Uterus (tissue), 4 donors: ENCODE results near the gene MAGI2. TPM values are rescaled to one million over a fixed set of nuclear protein-coding genes. Genes with fewer than 3 reads are reported as not detected.
"Not testable (repeated sequence)": the region's sequence is repeated elsewhere in the genome, so short reads cannot be mapped to it uniquely, and the experiment has no call there.

Experiments
- DNase-seq, 2 donors: peaks; one replicate each; pipeline ENCODE4 v3.0.0-alpha.2; 2019 to 2020
- H3K27ac ChIP-seq, 2 donors: fragments of 200-600 bp; sonication (generic); 1 replicate in 1 of 2; 2 replicates in 1 of 2; pipeline ENCODE4 v1.5.1; 2016 to 2018
- H3K27me3 ChIP-seq, 2 donors: fragments of 200-600 bp; sonication (generic); one replicate each; pipeline ENCODE4 v1.5.1; 2018 to 2019; ENCODE audit warnings: control low read depth in 1 of 2
- H3K36me3 ChIP-seq, 2 donors: fragments of 200-600 bp; sonication (generic); one replicate each; pipeline ENCODE4 v1.5.1; 2019; ENCODE audit warnings: control low read depth in 1 of 2
- H3K4me1 ChIP-seq, 2 donors: fragments of 200-600 bp; sonication (generic); one replicate each; pipeline ENCODE4 v1.5.1; 2018 to 2019; ENCODE audit warnings: control low read depth in 1 of 2
- H3K4me3 ChIP-seq, 2 donors: fragments of 200-600 bp; sonication (generic); 1 replicate in 1 of 2; 2 replicates in 1 of 2; pipeline ENCODE4 v1.5.1; 2018 to 2019; ENCODE audit warnings: mild to moderate bottlenecking in 1 of 2
- H3K9me3 ChIP-seq, 2 donors: fragments of 200-600 bp; sonication (generic); one replicate each; pipeline ENCODE4 v1.5.1; 2019; ENCODE audit warnings: control low read depth in 1 of 2
- CTCF ChIP-seq, 4 experiments: fragments of 200-600 bp in 2 of 4; fragments of 450-650 bp in 2 of 4; sonication (generic) in 2 of 4; IDR thresholded peaks; one replicate each; pipeline ENCODE4 v1.5.1; 2016 to 2019; ENCODE audit warnings: antibody characterized with exemption in 4 of 4, mild to moderate bottlenecking in 2 of 4, moderate library complexity in 1 of 4
- POLR2A ChIP-seq, 2 donors: fragments of 450-650 bp; IDR thresholded peaks; one replicate each; pipeline ENCODE4 v1.6.1; 2016; ENCODE audit warnings: antibody characterized with exemption in 2 of 2, mild to moderate bottlenecking in 1 of 2, moderate library complexity in 1 of 2
- intact Hi-C: fragments of 100-400 bp; cut with DNase I; formaldehyde crosslinking; loops from one replicate; pipeline ENCODE4 v1.15.1; 2023; ENCODE audit warnings: low total_unique reads
- total RNA-seq, 4 donors: library from RNA; depleted of rRNA in 3 of 4; stranded (reverse); fragments of >200 nt in 3 of 4; gene quantifications; one replicate each; pipeline versions ENCODE4 v1.1.0 to v1.2.4, GENCODE V29; 2014 to 2023
- donor health status: DM: yes; HTN: yes; CAD: no.

MAGI2 gene
- total RNA-seq, 4 donors from 2014 or later, result 5.3 to 23.2 (median 13.8) TPM

DNA sequence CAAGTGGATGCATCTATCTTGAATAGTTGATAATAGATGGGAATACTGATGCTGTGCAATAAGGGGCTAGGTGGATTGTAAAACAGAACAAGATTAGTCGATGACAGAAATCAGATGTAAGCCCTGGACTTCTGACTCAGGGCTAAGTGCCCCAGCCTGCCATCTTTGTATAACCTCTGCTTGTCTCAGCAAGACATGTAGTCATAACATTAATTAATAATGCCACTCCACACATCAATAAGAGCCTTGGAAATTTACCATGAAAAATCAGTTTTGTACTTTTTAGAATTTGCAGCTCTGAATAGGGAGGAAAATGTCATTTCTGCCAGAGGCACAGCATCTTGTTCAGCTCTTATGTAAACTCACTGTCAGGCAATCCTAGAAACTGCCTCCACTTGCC, 1125.7 kb downstream of the MAGI2 start:
- Histone ChIP-seq H3K4me1 (no peaks in the 10 kb centered on the region), H3K4me3 (no peak overlapping the region), H3K27ac (no peak overlapping the region), H3K9me3 (no peaks in the 10 kb centered on the region), H3K36me3 (no peaks in the 10 kb centered on the region), H3K27me3 (no peaks in the 10 kb centered on the region)
- intact Hi-C loops, result no loop called here
- DNase-seq, result no peak
- TF ChIP-seq CTCF (IDR thresholded peaks at IDR 0.05) (no peak), POLR2A (IDR thresholded peaks at IDR 0.05) (no peak)

DNA sequence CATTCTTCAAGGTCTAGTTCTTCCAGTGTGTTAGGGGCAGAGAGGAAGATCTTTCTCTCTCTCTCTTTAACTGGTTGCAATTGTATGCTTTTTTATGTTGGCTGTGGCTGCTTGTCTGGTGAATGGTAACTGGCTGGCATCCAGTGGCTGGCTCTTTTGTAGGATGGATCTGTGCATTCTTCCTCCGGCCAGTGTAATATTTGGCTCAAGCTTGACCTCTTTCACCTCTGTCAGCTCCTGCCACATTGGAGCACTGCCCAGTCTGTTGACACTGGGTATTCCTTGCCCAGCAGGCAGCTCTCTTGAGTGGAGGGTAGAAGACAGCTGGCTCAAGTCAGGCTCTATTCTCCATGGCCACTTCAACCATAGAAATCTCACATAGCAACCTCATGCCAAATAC, 1126.6 kb downstream of the MAGI2 start:
- Histone ChIP-seq H3K27ac (no peak overlapping the region), H3K27me3 (no peaks in the 10 kb centered on the region), H3K9me3 (no peaks in the 10 kb centered on the region), H3K4me1 (no peaks in the 10 kb centered on the region), H3K4me3 (no peak overlapping the region), H3K36me3 (no peaks in the 10 kb centered on the region)
- intact Hi-C loops, result no loop called here
- TF ChIP-seq CTCF (IDR thresholded peaks at IDR 0.05) (no peak), POLR2A (IDR thresholded peaks at IDR 0.05) (no peak)
- no peak for DNase-seq

DNA sequence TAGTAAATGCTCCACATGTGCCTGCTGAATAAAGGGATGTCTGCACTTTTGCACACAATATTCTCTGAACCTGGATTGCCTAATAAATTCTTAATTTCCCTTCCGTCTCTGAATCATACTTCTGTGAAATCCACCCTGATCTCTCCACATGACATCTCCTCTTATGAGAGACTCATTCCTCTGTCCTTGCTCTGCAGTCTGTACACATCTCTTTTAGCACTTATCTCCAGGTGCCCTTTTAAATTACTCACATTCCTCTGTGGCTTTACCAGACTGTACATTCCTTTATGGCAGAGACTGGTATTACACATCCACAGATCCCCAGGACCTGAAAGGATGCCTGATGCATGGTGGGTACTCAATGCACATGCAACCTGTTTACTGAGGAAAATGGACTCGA, 1127.3 kb downstream of the MAGI2 start:
- intact Hi-C loops, result no loop called here
- Histone ChIP-seq H3K27ac (no peak overlapping the region), H3K9me3 (no peaks in the 10 kb centered on the region), H3K4me3 (no peak overlapping the region), H3K4me1 (no peaks in the 10 kb centered on the region), H3K36me3 (no peaks in the 10 kb centered on the region), H3K27me3 (no peaks in the 10 kb centered on the region)
- DNase-seq, result no peak
- TF ChIP-seq CTCF (IDR thresholded peaks at IDR 0.05) (no peak), POLR2A (IDR thresholded peaks at IDR 0.05) (no peak)

- H3K9me3 ChIP-seq, result no peaks in the 10 kb centered on the region
- H3K27ac ChIP-seq, result no peak overlapping the region
- no peaks in the 10 kb centered on the region for H3K27me3 ChIP-seq
- H3K4me3 ChIP-seq, result no peak overlapping the region
- no peak for DNase-seq
- intact Hi-C loops, result no loop called here
- no peaks in the 10 kb centered on the region for H3K4me1 ChIP-seq
- no peaks in the 10 kb centered on the region for H3K36me3 ChIP-seq
- TF ChIP-seq CTCF (IDR thresholded peaks at IDR 0.05) (no peak), POLR2A (IDR thresholded peaks at IDR 0.05) (no peak)
Observed at GRCh38 chr7:78323118-78323517, 1130.3 kb downstream of the MAGI2 start.

DNA sequence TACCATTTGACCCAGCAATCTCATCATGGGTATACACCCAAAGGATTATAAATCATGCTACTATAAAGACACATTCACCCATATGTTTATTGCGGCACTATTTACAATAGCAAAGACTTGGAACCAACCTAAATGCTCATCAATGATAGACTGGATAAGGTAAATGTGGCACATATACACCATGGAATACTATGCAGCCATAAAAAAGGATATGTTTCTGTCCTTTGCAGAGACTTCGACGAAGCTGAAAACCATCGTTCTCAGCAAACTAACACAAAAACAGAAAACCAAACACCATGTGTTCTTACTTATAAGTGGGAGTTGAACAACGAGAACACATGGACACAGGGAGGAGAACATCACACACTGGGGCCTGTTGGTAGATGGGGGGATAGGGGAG, 1131.2 kb downstream of the MAGI2 start:
- H3K4me3 ChIP-seq, intact Hi-C loops, DNase-seq, H3K36me3 ChIP-seq, H3K9me3 ChIP-seq, H3K27ac ChIP-seq, H3K27me3 ChIP-seq, H3K4me1 ChIP-seq: not testable (repeated sequence)

GRCh38 chr7:78317371-78317770, 1136.1 kb downstream of the MAGI2 start:
- H3K4me1 ChIP-seq, result no peaks in the 10 kb centered on the region
- no peaks in the 10 kb centered on the region for H3K9me3 ChIP-seq
- intact Hi-C loops, result no loop called here
- DNase-seq, result no peak
- no peak overlapping the region for H3K27ac ChIP-seq
- no peak for TF ChIP-seq CTCF (IDR thresholded peaks at IDR 0.05)
- TF ChIP-seq POLR2A (IDR thresholded peaks at IDR 0.05), result no peak
- no peaks in the 10 kb centered on the region for H3K27me3 ChIP-seq
- H3K36me3 ChIP-seq, result no peaks in the 10 kb centered on the region
- H3K4me3 ChIP-seq, result no peak overlapping the region
